Measurements from ENCODE around the gene CCR2.

CCR2 gene

GRCh38 chr3:46359733-46360493 lies 6.0 kb downstream of the CCR2 start:
- H3K4me3 ChIP-seq (ENCODE audit: severe bottlenecking) = no peak overlapping the region
- DNase-seq (ENCODE audit: low spot score) (no peak), ATAC-seq (ENCODE audit: low read depth) (no peak)
- H3K27me3 ChIP-seq (ENCODE audit: insufficient read depth, poor library complexity, severe bottlenecking) = peaks cover 16% of the 10 kb centered on the region
- H3K4me1 ChIP-seq (ENCODE audit: insufficient read depth, poor library complexity, severe bottlenecking) = no peaks in the 10 kb centered on the region
- no peaks in the 10 kb centered on the region for H3K36me3 ChIP-seq (ENCODE audit: low read depth)
- H3K27ac ChIP-seq (ENCODE audit: poor library complexity, severe bottlenecking) = no peak overlapping the region
- H3K9me3 ChIP-seq (ENCODE audit: severe bottlenecking) = no peaks in the 10 kb centered on the region
- TF ChIP-seq, protein P1, sequence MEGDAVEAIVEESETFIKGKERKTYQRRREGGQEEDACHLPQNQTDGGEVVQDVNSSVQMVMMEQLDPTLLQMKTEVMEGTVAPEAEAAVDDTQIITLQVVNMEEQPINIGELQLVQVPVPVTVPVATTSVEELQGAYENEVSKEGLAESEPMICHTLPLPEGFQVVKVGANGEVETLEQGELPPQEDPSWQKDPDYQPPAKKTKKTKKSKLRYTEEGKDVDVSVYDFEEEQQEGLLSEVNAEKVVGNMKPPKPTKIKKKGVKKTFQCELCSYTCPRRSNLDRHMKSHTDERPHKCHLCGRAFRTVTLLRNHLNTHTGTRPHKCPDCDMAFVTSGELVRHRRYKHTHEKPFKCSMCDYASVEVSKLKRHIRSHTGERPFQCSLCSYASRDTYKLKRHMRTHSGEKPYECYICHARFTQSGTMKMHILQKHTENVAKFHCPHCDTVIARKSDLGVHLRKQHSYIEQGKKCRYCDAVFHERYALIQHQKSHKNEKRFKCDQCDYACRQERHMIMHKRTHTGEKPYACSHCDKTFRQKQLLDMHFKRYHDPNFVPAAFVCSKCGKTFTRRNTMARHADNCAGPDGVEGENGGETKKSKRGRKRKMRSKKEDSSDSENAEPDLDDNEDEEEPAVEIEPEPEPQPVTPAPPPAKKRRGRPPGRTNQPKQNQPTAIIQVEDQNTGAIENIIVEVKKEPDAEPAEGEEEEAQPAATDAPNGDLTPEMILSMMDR (IDR thresholded peaks at IDR 0.05; ENCODE audit: poor library complexity, severe bottlenecking) = no peak

DNA sequence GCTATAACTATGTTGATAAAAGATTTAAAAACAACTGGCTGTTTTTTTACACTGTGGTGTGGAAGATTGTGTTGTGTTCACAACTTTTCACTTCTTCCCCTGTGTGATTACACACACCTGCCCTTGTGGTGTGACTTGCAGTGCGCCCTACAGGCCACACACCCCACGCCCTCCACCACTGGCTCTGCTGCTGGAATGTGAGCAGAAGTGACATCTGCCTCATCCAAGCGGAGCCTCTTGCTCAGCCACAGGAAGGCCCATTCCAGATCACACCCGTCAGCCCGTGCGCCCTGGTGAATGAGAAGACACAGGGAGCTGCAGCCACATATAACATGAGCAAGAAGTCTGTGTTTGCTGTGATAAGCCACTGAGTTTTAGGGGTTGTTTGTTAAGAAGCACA lies 7.0 kb downstream of the CCR2 start:
- H3K9me3 ChIP-seq (ENCODE audit: severe bottlenecking) = no peaks in the 10 kb centered on the region
- H3K27me3 ChIP-seq (ENCODE audit: insufficient read depth, poor library complexity, severe bottlenecking) = peaks cover 6% of the 10 kb centered on the region
- no peak overlapping the region for H3K27ac ChIP-seq (ENCODE audit: poor library complexity, severe bottlenecking)
- no peak overlapping the region for H3K4me3 ChIP-seq (ENCODE audit: severe bottlenecking)
- no peaks in the 10 kb centered on the region for H3K4me1 ChIP-seq (ENCODE audit: insufficient read depth, poor library complexity, severe bottlenecking)
- ATAC-seq (ENCODE audit: low read depth) (no peak), DNase-seq (ENCODE audit: low spot score) (no peak)
- H3K36me3 ChIP-seq (ENCODE audit: low read depth) = no peaks in the 10 kb centered on the region
- TF ChIP-seq, protein P1 (IDR thresholded peaks at IDR 0.05; ENCODE audit: poor library complexity, severe bottlenecking) = no peak

DNA sequence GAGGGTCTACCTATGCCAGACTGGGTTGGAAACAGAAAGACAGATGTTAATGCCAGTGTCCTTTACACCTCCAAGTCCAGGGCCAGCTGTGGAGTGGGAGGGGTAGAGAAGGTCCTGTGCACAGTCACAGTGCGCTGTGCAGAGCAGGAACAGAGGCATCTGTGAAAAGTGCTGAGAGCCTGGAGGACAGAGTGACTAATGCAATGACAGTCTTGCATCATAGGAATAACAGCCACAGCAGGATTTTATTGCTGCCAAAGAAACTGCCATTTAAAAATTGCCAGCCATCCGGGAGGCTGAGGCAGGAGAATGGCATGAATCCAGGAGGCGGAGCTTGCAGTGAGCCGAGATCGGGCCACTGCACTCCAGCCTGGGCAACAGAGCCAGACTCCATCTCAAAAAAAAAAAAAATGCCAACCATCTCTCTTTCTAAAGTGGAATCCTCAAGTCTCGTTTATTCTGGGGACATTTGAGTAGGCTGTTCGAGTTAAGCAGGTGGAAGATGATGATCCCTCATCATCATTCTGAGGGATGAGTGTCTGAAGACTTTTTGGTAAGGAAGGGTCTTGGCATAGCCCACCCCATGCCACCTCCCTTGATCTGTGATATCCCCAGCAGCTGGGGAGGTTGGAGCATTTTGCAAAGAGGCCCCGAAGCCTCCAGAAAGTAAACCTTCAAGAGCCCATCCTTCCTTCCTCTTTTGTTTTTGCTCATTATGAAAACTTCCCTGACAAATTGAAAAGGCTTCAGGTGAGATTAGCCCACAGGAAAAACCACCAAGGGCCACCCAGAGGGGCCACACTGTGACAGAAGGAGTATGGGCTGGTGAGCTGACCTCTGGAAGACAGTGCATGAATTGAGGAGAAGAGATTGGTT lies 7.7 kb downstream of the CCR2 start:
- ATAC-seq (ENCODE audit: low read depth) (no peak), DNase-seq (ENCODE audit: low spot score) (no peak)
- no peaks in the 10 kb centered on the region for H3K9me3 ChIP-seq (ENCODE audit: severe bottlenecking)
- no peaks in the 10 kb centered on the region for H3K4me1 ChIP-seq (ENCODE audit: insufficient read depth, poor library complexity, severe bottlenecking)
- H3K27ac ChIP-seq (ENCODE audit: poor library complexity, severe bottlenecking) = no peak overlapping the region
- no peaks in the 10 kb centered on the region for H3K36me3 ChIP-seq (ENCODE audit: low read depth)
- TF ChIP-seq, protein P1 (IDR thresholded peaks at IDR 0.05; ENCODE audit: poor library complexity, severe bottlenecking) = no peak
- no peaks in the 10 kb centered on the region for H3K27me3 ChIP-seq (ENCODE audit: insufficient read depth, poor library complexity, severe bottlenecking)
- H3K4me3 ChIP-seq (ENCODE audit: severe bottlenecking) = no peak overlapping the region

DNA sequence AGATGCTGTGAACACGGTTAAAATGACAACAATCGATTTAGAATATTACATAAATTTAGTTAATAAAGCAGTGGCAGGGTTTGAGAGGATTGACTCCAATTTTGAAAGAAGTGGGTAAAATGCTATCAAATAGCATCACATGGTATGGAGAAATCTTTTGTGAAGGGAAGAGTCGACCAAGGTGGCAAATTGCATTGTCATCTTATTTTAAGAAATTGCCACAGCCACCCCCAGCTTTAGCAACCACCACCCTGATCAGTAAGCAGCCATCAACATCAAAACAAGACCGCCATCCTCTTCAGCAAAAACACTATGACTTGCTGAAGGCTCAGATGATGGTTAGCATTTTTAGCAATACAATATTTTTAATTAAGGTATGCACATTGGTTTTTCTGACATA lies 11.1 kb downstream of the CCR2 start:
- H3K4me3 ChIP-seq (ENCODE audit: severe bottlenecking) = no peak overlapping the region
- ATAC-seq (ENCODE audit: low read depth) = no peak
- no peak for DNase-seq (ENCODE audit: low spot score)
- H3K27ac ChIP-seq (ENCODE audit: poor library complexity, severe bottlenecking) = no peak overlapping the region
- no peaks in the 10 kb centered on the region for H3K9me3 ChIP-seq (ENCODE audit: severe bottlenecking)
- TF ChIP-seq, protein P1 (IDR thresholded peaks at IDR 0.05; ENCODE audit: poor library complexity, severe bottlenecking) = no peak
- no peaks in the 10 kb centered on the region for H3K36me3 ChIP-seq (ENCODE audit: low read depth)
- H3K27me3 ChIP-seq (ENCODE audit: insufficient read depth, poor library complexity, severe bottlenecking) = no peaks in the 10 kb centered on the region
- H3K4me1 ChIP-seq (ENCODE audit: insufficient read depth, poor library complexity, severe bottlenecking) = no peaks in the 10 kb centered on the region
